ENCODE measurements around the gene PLCD3.

PLCD3 gene

GRCh38 chr17:45132320-45132571 lies at the start of gene PLCD3:
Gene PLCD3, minus strand, starts transcription at chr17:45132515. Its CDS starts 105 bp downstream, at chr17:45132410.
- FAIRE-seq, result no peak
- no peak for DNase-seq (ENCODE audit: extremely low spot score, insufficient read length, low read depth)

GRCh38 chr17:45177563-45177962 lies 45.2 kb upstream of the PLCD3 start:
- FAIRE-seq, result no peak

GRCh38 chr17:45175759-45176115 lies 43.4 kb upstream of the PLCD3 start:
- FAIRE-seq, result no peak
- no peak for DNase-seq (ENCODE audit: extremely low spot score, insufficient read length, low read depth)

More at GRCh38 chr17:45177563-45177962, 45.2 kb upstream of the PLCD3 start:
- no peak for DNase-seq (ENCODE audit: extremely low spot score, insufficient read length, low read depth)

- FAIRE-seq, result peak; percentile 70
Observed at GRCh38 chr17:45172541-45173286, 40.4 kb upstream of the PLCD3 start.

GRCh38 chr17:45172232-45172540 lies 39.9 kb upstream of the PLCD3 start:
- FAIRE-seq, result no peak
- no peak for DNase-seq (ENCODE audit: extremely low spot score, insufficient read length, low read depth)

More at GRCh38 chr17:45172541-45173286, 40.4 kb upstream of the PLCD3 start:
- DNase-seq (ENCODE audit: extremely low spot score, insufficient read length, low read depth), result no peak

GRCh38 chr17:45171338-45172231 lies 39.3 kb upstream of the PLCD3 start:
- no peak for DNase-seq (ENCODE audit: extremely low spot score, insufficient read length, low read depth)
- FAIRE-seq, result no peak

- DNase-seq (ENCODE audit: extremely low spot score, insufficient read length, low read depth) (no peak), FAIRE-seq (no peak)
Observed at GRCh38 chr17:45170931-45171337, 38.6 kb upstream of the PLCD3 start.

GRCh38 chr17:45170280-45170930 lies 38.1 kb upstream of the PLCD3 start:
- FAIRE-seq (no peak), DNase-seq (ENCODE audit: extremely low spot score, insufficient read length, low read depth) (no peak)

GRCh38 chr17:45168991-45169752 lies 36.9 kb upstream of the PLCD3 start:
- DNase-seq (ENCODE audit: extremely low spot score, insufficient read length, low read depth) (no peak), FAIRE-seq (no peak)

GRCh38 chr17:45164734-45165269 lies 32.5 kb upstream of the PLCD3 start:
- DNase-seq (ENCODE audit: extremely low spot score, insufficient read length, low read depth), result no peak
- FAIRE-seq, result no peak

- DNase-seq (ENCODE audit: extremely low spot score, insufficient read length, low read depth) (no peak), FAIRE-seq (no peak)
Observed at GRCh38 chr17:45162025-45162687, 29.8 kb upstream of the PLCD3 start.

- DNase-seq (ENCODE audit: extremely low spot score, insufficient read length, low read depth), result peak; percentile 93
- FAIRE-seq, result peak; percentile 98
Observed at GRCh38 chr17:45161288-45162024, 29.1 kb upstream of the PLCD3 start, which contains the start of gene HEXIM2. Gene HEXIM2, plus strand, starts transcription at chr17:45161875. Its CDS starts 919 bp downstream, at chr17:45162794.

GRCh38 chr17:45160447-45161287 lies 28.4 kb upstream of the PLCD3 start:
- FAIRE-seq (peak; percentile 71), DNase-seq (ENCODE audit: extremely low spot score, insufficient read length, low read depth) (no peak)

- DNase-seq (ENCODE audit: extremely low spot score, insufficient read length, low read depth) (no peak), FAIRE-seq (no peak)
Observed at GRCh38 chr17:45156242-45156641, 23.9 kb upstream of the PLCD3 start.

- FAIRE-seq, result no peak
- no peak for DNase-seq (ENCODE audit: extremely low spot score, insufficient read length, low read depth)
Observed at GRCh38 chr17:45155483-45155882, 23.2 kb upstream of the PLCD3 start.

- FAIRE-seq (no peak), DNase-seq (ENCODE audit: extremely low spot score, insufficient read length, low read depth) (no peak)
Observed at GRCh38 chr17:45155029-45155428, 22.7 kb upstream of the PLCD3 start.

- FAIRE-seq, result no peak
- DNase-seq (ENCODE audit: extremely low spot score, insufficient read length, low read depth), result no peak
Observed at GRCh38 chr17:45150911-45151809, 18.8 kb upstream of the PLCD3 start.

Data from GM18507 (cell line).